Measurements from ENCODE around the gene STX10.

Gene STX10

DNA sequence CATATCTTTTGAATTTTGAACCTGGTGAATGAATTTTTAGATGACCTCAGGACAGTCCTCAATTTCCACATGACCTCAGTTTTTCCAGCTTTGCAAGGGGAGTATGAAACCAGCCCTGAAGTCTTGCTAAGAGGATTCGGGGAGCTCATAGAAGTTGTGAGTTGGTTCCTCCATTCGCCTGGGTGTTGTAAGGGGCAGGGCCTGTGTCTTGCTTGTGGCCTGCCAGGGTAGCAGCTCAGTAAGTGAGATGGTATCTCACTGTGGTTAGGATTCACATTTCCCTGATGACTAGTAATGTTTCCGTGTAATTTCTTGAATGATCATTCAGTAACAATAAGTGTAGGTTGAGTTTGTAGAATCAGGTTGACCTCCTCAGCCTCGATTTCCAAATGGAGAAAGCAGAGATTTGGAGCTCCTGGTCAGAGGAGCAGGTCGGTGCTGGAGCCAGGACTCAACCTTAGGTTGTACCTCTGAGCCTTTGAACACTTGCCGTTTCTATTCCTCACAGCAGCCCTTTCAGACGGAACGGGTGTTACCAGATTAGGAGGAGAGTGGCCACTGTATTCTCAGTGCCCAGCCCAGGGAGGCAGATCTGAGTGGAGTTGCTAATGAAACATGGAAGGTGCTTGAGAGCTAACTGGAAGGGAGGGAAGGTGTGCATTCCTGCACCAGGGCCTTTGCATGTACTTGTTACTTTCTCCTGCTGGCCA, 17.5 kb downstream of the STX10 start:
- peak overlapping the region; percentile 16 for H3K27ac ChIP-seq
- CTCF ChIA-PET = interaction anchor here (0.6 to 0.7 kb wide), 3 partner anchors 49 to 1778 kb away, joined by 3 to 4 read pairs (median 3); no protein-coding TSS in a partner anchor
- no peak for DNase-seq (ENCODE audit: low spot score)
- POLR2A ChIA-PET (ENCODE audit: low non-redundant PET) = interaction anchor here (1.0 kb wide), 1 partner anchor 15 kb away, joined by 3 read pairs; the partner anchor contains the start of gene NACC1
- TF ChIP-seq, protein P1, sequence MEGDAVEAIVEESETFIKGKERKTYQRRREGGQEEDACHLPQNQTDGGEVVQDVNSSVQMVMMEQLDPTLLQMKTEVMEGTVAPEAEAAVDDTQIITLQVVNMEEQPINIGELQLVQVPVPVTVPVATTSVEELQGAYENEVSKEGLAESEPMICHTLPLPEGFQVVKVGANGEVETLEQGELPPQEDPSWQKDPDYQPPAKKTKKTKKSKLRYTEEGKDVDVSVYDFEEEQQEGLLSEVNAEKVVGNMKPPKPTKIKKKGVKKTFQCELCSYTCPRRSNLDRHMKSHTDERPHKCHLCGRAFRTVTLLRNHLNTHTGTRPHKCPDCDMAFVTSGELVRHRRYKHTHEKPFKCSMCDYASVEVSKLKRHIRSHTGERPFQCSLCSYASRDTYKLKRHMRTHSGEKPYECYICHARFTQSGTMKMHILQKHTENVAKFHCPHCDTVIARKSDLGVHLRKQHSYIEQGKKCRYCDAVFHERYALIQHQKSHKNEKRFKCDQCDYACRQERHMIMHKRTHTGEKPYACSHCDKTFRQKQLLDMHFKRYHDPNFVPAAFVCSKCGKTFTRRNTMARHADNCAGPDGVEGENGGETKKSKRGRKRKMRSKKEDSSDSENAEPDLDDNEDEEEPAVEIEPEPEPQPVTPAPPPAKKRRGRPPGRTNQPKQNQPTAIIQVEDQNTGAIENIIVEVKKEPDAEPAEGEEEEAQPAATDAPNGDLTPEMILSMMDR (conservative IDR thresholded peaks at IDR 0.05; ENCODE audit: low read depth) = no peak

DNA sequence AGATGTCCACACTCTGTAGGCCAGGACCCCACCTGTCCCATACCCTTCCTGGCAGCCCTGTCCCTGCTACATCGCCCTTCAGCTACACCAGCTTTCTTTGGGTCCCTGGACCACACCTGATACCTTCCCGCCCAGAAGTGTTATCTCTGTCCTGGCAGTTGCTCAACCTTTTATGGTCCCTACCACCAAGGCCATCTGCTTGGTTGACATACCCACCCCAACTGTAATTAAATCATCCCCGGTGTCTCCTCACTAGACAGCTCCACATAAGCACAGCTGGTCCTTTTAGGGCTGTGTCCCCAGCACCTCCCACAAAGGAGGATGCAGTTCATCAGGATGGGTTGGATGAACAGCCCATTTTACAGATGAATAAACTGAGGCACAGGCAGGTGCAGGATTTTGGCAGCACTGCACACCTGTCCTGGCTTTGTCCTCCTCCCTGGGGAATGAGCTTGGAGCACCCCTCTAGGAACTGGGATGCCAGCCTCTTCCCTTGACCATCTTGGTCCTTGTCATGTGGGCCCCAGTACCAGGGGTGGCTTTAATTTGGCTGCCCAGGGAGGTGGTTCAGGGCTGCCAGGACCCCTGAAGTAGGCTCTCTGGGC, 19.2 kb downstream of the STX10 start:
- CTCF ChIA-PET = no interaction called here
- POLR2A ChIA-PET (ENCODE audit: low non-redundant PET) = no interaction called here
- peak overlapping the region; percentile 16; the same call in 1 of the 2 replicates for H3K27ac ChIP-seq
- TF ChIP-seq, protein P1 (conservative IDR thresholded peaks at IDR 0.05; ENCODE audit: low read depth) = no peak
- DNase-seq (ENCODE audit: low spot score) = no peak

DNA sequence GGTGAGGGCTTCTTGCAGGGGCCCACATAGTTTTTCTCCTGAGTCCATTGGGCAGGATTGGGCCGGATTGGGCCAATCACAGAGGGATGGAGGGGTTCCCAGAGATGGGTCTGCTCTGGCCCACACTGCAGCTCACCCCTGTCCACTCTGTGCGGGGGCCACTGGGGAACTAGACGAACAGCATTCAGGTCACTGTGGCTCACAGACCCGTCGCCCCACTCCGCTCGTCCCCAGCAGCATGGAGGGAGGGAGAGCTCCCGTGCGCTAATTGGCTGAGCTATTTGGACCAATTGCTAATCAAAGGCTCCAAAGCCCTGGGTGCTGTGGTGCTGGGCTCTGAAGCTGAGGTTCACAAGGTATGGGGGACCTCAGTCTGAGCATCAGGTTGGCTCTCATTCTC, 20.8 kb downstream of the STX10 start:
- CTCF ChIA-PET = no interaction called here
- no peak for DNase-seq (ENCODE audit: low spot score)
- POLR2A ChIA-PET (ENCODE audit: low non-redundant PET) = interaction anchor here (0.6 kb wide), 1 partner anchor 27 kb away, joined by 3 read pairs; no protein-coding TSS in a partner anchor
- H3K27ac ChIP-seq = peak overlapping the region; percentile 51
- TF ChIP-seq, protein P1 (conservative IDR thresholded peaks at IDR 0.05; ENCODE audit: low read depth) = no peak

DNA sequence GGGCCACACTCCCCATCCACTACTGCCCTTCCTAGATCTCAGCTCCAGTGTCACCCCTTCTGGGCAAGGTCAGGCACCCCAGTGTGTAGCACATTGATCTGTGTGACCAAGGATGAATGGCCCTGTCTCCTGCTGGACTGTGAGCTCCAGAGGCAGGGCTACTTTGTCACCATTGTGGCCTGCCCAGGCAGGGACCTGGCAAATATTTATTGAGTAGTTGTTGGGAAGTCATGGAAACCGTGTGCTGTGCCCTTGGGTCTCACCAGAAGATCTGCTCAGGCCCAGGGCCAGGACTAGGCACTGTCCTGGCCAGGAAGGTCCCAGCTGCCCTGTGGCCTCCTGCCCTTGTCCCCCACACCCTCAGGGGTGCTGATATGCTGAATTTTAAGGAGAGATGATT, 21.6 kb downstream of the STX10 start:
- no peak for DNase-seq (ENCODE audit: low spot score)
- ChIA-PET CTCF (interaction anchor here (1.1 kb wide), 1 partner anchor 11 kb away, joined by 5 read pairs; the partner anchor contains the start of gene NACC1), POLR2A (ENCODE audit: low non-redundant PET) (no interaction called here)
- peak overlapping the region; percentile 51 for H3K27ac ChIP-seq
- TF ChIP-seq, protein P1 (conservative IDR thresholded peaks at IDR 0.05; ENCODE audit: low read depth) = no peak

DNA sequence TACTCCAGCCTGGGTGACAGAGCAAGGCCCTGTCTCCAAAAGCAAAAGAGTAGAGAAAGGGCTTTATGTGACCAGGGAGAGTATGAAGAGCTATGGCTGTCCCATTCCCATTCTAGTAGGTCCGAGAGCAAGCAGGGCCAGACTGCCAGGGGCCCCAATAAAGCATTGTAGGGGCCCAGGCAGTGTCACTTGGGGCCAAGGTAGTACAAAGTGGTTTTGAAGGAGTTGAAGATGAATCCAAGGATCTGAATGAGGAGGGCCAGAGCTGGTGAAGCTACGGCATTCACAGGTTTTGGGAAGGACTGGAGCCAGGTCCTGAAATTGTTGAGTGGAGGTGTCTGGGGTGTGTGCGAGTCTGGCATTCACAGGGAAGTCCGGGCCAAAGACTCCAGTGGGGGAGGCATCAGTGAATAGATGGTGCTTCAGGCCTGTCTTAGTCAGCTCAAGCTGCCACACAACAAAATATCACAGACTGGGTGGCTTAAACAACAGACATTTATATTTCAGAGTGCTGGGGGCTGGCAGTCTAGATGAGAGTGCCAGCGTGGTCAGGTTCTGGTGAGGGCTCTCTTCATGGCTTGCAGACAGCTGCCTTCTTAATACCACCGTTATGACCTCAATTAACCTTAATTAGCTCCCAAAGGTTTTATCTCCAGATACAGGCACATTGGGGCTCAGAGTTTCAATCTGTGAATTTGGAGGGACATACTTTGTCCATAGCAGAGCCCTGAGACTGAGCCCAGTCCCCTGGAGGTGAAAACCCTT, 22.2 kb downstream of the STX10 start:
- H3K27ac ChIP-seq = peak overlapping the region; percentile 51
- no peak for DNase-seq (ENCODE audit: low spot score)
- TF ChIP-seq, protein P1 (conservative IDR thresholded peaks at IDR 0.05; ENCODE audit: low read depth) = no peak
- ChIA-PET POLR2A (ENCODE audit: low non-redundant PET) (interaction anchor here (1.0 kb wide), 1 partner anchor 13 kb away, joined by 5 read pairs; no protein-coding TSS in a partner anchor), CTCF (interaction anchor here (1.1 kb wide), 1 partner anchor 10 kb away, joined by 5 read pairs; the partner anchor contains the start of gene NACC1)

DNA sequence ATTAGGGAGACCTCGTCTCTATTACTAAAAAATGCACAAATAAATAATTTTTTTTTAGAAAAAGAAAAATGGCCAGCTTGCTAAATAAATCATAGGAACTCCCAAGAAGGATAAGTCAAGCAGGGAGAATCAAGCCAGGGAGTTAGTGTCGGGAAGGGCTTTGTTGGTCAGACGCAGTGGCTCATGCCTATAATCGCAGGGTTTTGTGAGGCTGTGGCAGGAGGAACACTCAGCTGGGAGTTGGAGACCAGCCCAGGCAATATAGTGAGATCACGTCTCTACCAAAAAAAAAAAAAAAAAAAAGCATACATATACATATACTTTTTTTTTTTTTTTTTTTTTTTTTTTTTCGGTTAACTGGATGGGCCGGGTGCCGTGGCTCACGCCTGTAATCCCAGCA, 23.1 kb downstream of the STX10 start:
- POLR2A ChIA-PET (ENCODE audit: low non-redundant PET) = interaction anchor here (1.0 kb wide), 1 partner anchor 14 kb away, joined by 5 read pairs; no protein-coding TSS in a partner anchor
- TF ChIP-seq, protein P1 (conservative IDR thresholded peaks at IDR 0.05; ENCODE audit: low read depth) = no peak
- CTCF ChIA-PET = no interaction called here
- no peak for DNase-seq (ENCODE audit: low spot score)
- H3K27ac ChIP-seq = no peak overlapping the region
